Transverse colon (tissue), 4 donors: ENCODE results near the gene TRAPPC2.

Experiments used
- EP300 ChIP-seq: sonication (generic); formaldehyde crosslinking; IDR thresholded peaks from one replicate; pipeline ENCODE4 v1.6.1; 2017; ENCODE audit warnings: antibody characterized with exemption, low read depth
- POLR2A ChIP-seq: fragments of 450-650 bp; IDR thresholded peaks from one replicate; pipeline ENCODE4 v1.6.1; 2016; ENCODE audit warnings: antibody characterized with exemption, mild to moderate bottlenecking, moderate library complexity
- POLR2AphosphoS5 ChIP-seq, 3 donors: sonication (generic); formaldehyde crosslinking; IDR thresholded peaks; one replicate each; pipeline ENCODE4 v1.6.1; 2016; ENCODE audit warnings: antibody characterized with exemption in 3 of 3
- TF ChIP-seq, protein P1 (sequence below), 5 experiments: fragments of 200-600 bp in 3 of 5; fragments of 450-650 bp in 2 of 5; sonication (generic) in 3 of 5; IDR thresholded peaks; 1 replicate in 2 of 5; 2 replicates in 3 of 5; pipeline ENCODE4 v1.5.1; 2016 to 2017; ENCODE audit warnings: antibody characterized with exemption in 5 of 5, inconsistent platforms in 3 of 5, mild to moderate bottlenecking in 2 of 5, moderate library complexity in 1 of 5

DNA sequence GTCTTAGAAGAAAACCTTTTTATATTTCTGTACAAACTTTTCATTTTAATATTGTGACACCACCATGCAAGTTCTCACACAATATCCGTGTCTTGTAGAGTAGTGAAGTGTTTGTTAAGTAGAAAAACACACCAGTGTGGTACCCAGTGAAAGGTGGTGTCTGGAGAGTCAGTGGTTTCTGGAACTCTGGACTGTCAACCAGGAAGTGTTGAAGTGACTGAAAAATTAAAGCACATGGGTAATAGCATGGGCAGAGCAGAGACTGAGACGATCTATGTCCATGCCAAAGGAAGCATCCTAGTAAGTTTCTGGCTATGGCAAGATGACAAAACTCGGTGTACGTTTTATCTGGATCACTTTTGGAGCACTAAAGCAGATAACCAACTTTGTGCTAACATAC is 23.3 kb downstream of the TRAPPC2 start:
- TF ChIP-seq EP300 (no peak), POLR2A (no peak), POLR2AphosphoS5 (IDR thresholded peaks at IDR 0.05) (no peak)
- TF ChIP-seq, protein P1, sequence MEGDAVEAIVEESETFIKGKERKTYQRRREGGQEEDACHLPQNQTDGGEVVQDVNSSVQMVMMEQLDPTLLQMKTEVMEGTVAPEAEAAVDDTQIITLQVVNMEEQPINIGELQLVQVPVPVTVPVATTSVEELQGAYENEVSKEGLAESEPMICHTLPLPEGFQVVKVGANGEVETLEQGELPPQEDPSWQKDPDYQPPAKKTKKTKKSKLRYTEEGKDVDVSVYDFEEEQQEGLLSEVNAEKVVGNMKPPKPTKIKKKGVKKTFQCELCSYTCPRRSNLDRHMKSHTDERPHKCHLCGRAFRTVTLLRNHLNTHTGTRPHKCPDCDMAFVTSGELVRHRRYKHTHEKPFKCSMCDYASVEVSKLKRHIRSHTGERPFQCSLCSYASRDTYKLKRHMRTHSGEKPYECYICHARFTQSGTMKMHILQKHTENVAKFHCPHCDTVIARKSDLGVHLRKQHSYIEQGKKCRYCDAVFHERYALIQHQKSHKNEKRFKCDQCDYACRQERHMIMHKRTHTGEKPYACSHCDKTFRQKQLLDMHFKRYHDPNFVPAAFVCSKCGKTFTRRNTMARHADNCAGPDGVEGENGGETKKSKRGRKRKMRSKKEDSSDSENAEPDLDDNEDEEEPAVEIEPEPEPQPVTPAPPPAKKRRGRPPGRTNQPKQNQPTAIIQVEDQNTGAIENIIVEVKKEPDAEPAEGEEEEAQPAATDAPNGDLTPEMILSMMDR (IDR thresholded peaks at IDR 0.05) = no peak
